Right renal cortex interstitium (tissue), 3 donors: ENCODE results near the gene NOB1. TPM values are rescaled to one million over a fixed set of nuclear protein-coding genes. Genes with fewer than 3 reads are reported as not detected.

ENCODE experiments used
- DNase-seq, 3 donors: peaks; one replicate each; pipeline ENCODE4 v3.0.0-alpha.2; 2013; ENCODE audit warnings: low read depth in 3 of 3, low spot score in 2 of 3
- polyA plus RNA-seq, 3 donors: library from polyadenylated mRNA; unstranded; fragments of 120-200 nt; gene quantifications; one replicate each; pipeline ENCODE4 v1.2.1, GENCODE V29; 2013; ENCODE audit not compliant: insufficient read length in 3 of 3

Gene NOB1
- polyA plus RNA-seq, 3 donors: 67.5 to 76.5 (median 71.3) TPM

DNA sequence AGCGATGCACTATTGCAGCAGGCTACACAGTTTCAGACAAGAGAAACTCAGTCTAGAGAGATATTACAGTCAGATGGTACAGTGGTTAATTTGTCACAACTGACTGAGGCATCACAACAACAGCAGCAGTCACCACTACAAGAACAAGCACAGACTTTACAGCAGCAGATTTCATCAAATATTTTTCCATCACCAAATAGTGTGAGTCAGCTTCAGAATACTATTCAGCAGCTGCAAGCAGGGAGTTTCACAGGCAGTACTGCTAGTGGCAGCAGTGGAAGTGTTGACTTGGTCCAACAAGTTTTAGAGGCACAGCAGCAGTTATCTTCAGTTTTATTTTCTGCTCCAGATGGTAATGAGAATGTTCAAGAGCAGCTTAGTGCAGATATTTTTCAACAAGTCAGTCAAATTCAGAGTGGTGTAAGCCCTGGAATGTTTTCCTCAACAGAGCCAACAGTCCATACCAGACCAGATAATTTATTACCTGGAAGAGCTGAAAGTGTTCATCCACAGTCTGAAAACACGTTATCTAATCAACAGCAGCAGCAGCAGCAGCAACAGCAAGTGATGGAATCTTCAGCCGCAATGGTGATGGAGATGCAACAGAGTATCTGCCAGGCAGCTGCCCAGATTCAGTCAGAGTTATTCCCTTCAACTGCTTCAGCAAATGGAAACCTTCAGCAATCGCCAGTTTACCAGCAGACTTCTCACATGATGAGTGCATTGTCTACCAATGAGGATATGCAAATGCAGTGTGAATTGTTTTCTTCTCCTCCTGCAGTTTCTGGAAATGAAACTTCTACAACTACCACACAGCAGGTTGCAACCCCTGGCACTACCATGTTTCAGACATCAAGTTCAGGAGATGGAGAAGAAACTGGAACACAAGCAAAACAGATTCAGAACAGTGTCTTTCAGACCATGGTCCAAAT lies 62.5 kb downstream of the NOB1 start:
- DNase-seq: no peak

Other genes starting within 250 kb of the NOB1 start
- gene NFAT5, start 189.0 kb downstream of the NOB1 start, polyA plus RNA-seq: 10 to 100 TPM; 30.7 to 37.0 (median 32.9) TPM
- gene NQO1, start 28.4 kb downstream of the NOB1 start, polyA plus RNA-seq: 10 to 100 TPM; 26.5 to 28.7 (median 28.1) TPM
- gene WWP2, start 7.4 kb upstream of the NOB1 start, polyA plus RNA-seq: 10 to 100 TPM; 38.5 to 42.0 (median 39.9) TPM
- gene CLEC18A, start 196.4 kb upstream of the NOB1 start, polyA plus RNA-seq: 10 to 100 TPM; 56.3 to 64.6 (median 59.7) TPM